A549 (cell line): ENCODE results near the gene PCBP3. TPM values are rescaled to one million over a fixed set of nuclear protein-coding genes. Genes with fewer than 3 reads are reported as not detected.

ENCODE experiments used
- ATAC-seq, 2 experiments: fragments of 200-7000 bp in 1 of 2; fragments of >200 bp in 1 of 2; cut with Nextera tagmentation in 1 of 2; cut with Tn5 transposase in 1 of 2; 3 replicates each; pipeline versions ENCODE4 v1.8.0 to v1.9.1; 2018 to 2020; ENCODE audit warnings: mild to moderate bottlenecking in 1 of 2, moderate library complexity in 1 of 2
- CTCF ChIA-PET: fragments of 300-600 bp; sonication (Branson Sonifier 250); formaldehyde crosslinking; extraction: SDS; loops from one replicate; lab custom pipeline; 2021; ENCODE audit warnings: antibody characterized with exemption, inconsistent platforms; lab: Yijun Ruan, JAX
- POLR2A ChIA-PET: fragments of 350-600 bp; formaldehyde crosslinking; extraction: SDS; loops from one replicate; lab custom pipeline; 2021; ENCODE audit warnings: antibody characterized with exemption, inconsistent platforms; lab: Yijun Ruan, JAX
- DNase-seq, 2 experiments: peaks; one replicate each; pipeline versions ENCODE4 v3.0.0 to v3.0.0-alpha.2; 2011 to 2016; ENCODE audit warnings: low read depth in 1 of 2, low spot score in 1 of 2
- FAIRE-seq: peaks from 2 replicates; lab custom pipeline; 2011; peaks lifted over from hg19 to GRCh38; lab: Jason Lieb, UNC
- H3K27ac ChIP-seq, 2 experiments: fragments of >200 bp; sonication (Bioruptor Twin); formaldehyde crosslinking; 3 replicates each; pipeline ENCODE4 v1.5.1; 2016 to 2017
- H3K4me1 ChIP-seq: fragments of >200 bp; sonication (Bioruptor Twin); formaldehyde crosslinking; 3 replicates; pipeline ENCODE4 v1.6.1; 2016
- H3K4me2 ChIP-seq: fragments of >200 bp; sonication (Bioruptor Twin); formaldehyde crosslinking; 3 replicates; pipeline ENCODE4 v1.6.1; 2016
- H3K4me3 ChIP-seq: fragments of >200 bp; sonication (Bioruptor Twin); formaldehyde crosslinking; 3 replicates; pipeline ENCODE4 v1.5.1; 2016
- H3K9me3 ChIP-seq: fragments of >200 bp; sonication (Bioruptor Twin); formaldehyde crosslinking; 3 replicates; pipeline ENCODE4 v1.6.1; 2016
- CBX2 ChIP-seq: fragments of 200-600 bp; sonication (generic); IDR thresholded peaks from 2 replicates; pipeline ENCODE4 v1.6.1; 2016; ENCODE audit warnings: low read depth, mild to moderate bottlenecking, borderline replicate concordance
- CEBPB ChIP-seq, 2 experiments: fragments of >200 bp in 1 of 2; sonication (Bioruptor Twin) in 1 of 2; formaldehyde crosslinking in 1 of 2; IDR thresholded peaks; 2 replicates each; pipeline ENCODE4 v1.6.1; 2012 to 2016
- CHD4 ChIP-seq: fragments of 200-600 bp; sonication (generic); IDR thresholded peaks from 2 replicates; pipeline ENCODE4 v1.6.1; 2016; ENCODE audit warnings: antibody characterized with exemption, mild to moderate bottlenecking, borderline replicate concordance
- CTCF ChIP-seq: fragments of >200 bp; sonication (Bioruptor Twin); formaldehyde crosslinking; IDR thresholded peaks from 3 replicates; pipeline ENCODE4 v1.5.1; 2016
- E2F6 ChIP-seq: IDR thresholded peaks from 2 replicates; pipeline ENCODE4 v1.6.1; 2012; ENCODE audit warnings: low read depth, borderline replicate concordance
- EP300 ChIP-seq, 2 experiments: fragments of >200 bp; sonication (Bioruptor Twin); formaldehyde crosslinking; IDR thresholded peaks; 2 replicates in 1 of 2; 3 replicates in 1 of 2; pipeline ENCODE4 v1.6.1; 2016 to 2017
- GATA3 ChIP-seq: IDR thresholded peaks from 2 replicates; pipeline ENCODE4 v1.6.1; 2012; ENCODE audit warnings: borderline replicate concordance
- HEYL ChIP-seq: fragments of 250-450 bp; sonication (Bioruptor Pico); IDR thresholded peaks from 2 replicates; pipeline ENCODE4 v1.8.0; 2021; ENCODE audit warnings: mild to moderate bottlenecking, moderate library complexity
- HOXA7 ChIP-seq: fragments of 250-450 bp; sonication (Bioruptor Pico); IDR thresholded peaks from 2 replicates; pipeline ENCODE4 v1.5.0; 2020; ENCODE audit warnings: mild to moderate bottlenecking, moderate library complexity
- HOXB13 ChIP-seq: fragments of 250-450 bp; sonication (Bioruptor Pico); IDR thresholded peaks from 2 replicates; pipeline ENCODE4 v1.5.0; 2020; ENCODE audit warnings: low read depth, mild to moderate bottlenecking, moderate library complexity
- KDM1A ChIP-seq: fragments of 200-600 bp; sonication (generic); IDR thresholded peaks from 2 replicates; pipeline ENCODE4 v1.6.1; 2016; ENCODE audit warnings: low read depth, mild to moderate bottlenecking
- RAD21 ChIP-seq, 2 experiments: fragments of >200 bp in 1 of 2; sonication (Bioruptor Twin) in 1 of 2; formaldehyde crosslinking in 1 of 2; IDR thresholded peaks in 1 of 2; conservative IDR thresholded peaks in 1 of 2; 2 replicates in 1 of 2; 3 replicates in 1 of 2; pipeline ENCODE4 v1.6.1; 2012 to 2018; ENCODE audit warnings: inconsistent platforms in 1 of 2
- RARB ChIP-seq: fragments of 250-450 bp; sonication (Bioruptor Pico); IDR thresholded peaks from 2 replicates; pipeline ENCODE4 v1.8.0; 2021; ENCODE audit warnings: mild to moderate bottlenecking, moderate library complexity
- REST ChIP-seq: fragments of 200-600 bp; sonication (generic); IDR thresholded peaks from 2 replicates; pipeline ENCODE4 v1.6.1; 2016; ENCODE audit warnings: antibody characterized with exemption, mild to moderate bottlenecking, moderate library complexity
- RFX5 ChIP-seq: fragments of 450-650 bp; IDR thresholded peaks from 2 replicates; pipeline ENCODE4 v1.7.1; 2014; ENCODE audit warnings: antibody characterized with exemption, mild to moderate bottlenecking, moderate library complexity
- RNF2 ChIP-seq: fragments of 200-600 bp; sonication (generic); IDR thresholded peaks from 2 replicates; pipeline ENCODE4 v1.6.1; 2016; ENCODE audit warnings: low read depth, mild to moderate bottlenecking, antibody characterized with exemption, moderate library complexity, borderline replicate concordance
- ZNF302 ChIP-seq: fragments of 250-450 bp; sonication (Bioruptor Pico); IDR thresholded peaks from 2 replicates; pipeline ENCODE4 v1.9.0; 2021; ENCODE audit warnings: inconsistent platforms, mild to moderate bottlenecking, moderate library complexity
- WGBS: methylation state at CpG from one replicate; pipeline ENCODE4 v1.1.6; 2017; ENCODE audit errors: missing lambda C conversion rate; 5-methylcytosine and 5-hydroxymethylcytosine counted together
- polyA plus RNA-seq, 4 experiments: library from polyadenylated mRNA; depleted of rRNA in 3 of 4; stranded (reverse); fragments of >200 nt; fragmentation: RNase III in 1 of 4; extraction: RNeasy Plus Mini Kit Qiagen cat#74134 plus additional on column Dnase treatment in 1 of 4; gene quantifications; 2 replicates in 3 of 4; 3 replicates in 1 of 4; pipeline ENCODE4 v1.2.3, GENCODE V29; 2011 to 2017
- TF ChIP-seq, protein P1 (sequence below): IDR thresholded peaks from 2 replicates; pipeline ENCODE4 v1.6.1; 2012

PCBP3 gene
- polyA plus RNA-seq, 2 of the 4 experiments (the other 2 are of a cell fraction) = 0.30 to 0.34 TPM

DNA sequence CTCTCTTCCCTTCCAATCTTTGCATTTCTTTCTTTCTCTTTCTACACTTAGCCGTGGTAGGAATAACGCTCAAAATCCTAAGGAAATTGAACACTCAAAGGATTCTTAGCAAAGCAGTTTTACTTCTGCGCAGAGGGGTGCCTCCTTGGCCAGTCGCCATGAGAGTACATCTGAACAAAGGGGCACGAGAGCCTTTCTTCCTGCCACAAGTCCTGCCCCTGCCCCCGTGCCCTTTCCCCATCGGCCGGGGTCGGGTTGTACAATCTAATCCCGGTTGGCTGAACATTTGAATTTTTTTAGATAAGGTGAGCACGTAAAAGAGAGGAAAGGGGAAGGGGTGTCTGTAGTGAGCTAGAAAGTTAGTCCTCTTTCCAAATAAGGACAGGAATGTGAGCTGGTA is 309.4 kb downstream of the PCBP3 start:
- POLR2A ChIA-PET = no interaction called here
- WGBS = 75% methylated on average over 11 of the region's 11 CpGs

DNA sequence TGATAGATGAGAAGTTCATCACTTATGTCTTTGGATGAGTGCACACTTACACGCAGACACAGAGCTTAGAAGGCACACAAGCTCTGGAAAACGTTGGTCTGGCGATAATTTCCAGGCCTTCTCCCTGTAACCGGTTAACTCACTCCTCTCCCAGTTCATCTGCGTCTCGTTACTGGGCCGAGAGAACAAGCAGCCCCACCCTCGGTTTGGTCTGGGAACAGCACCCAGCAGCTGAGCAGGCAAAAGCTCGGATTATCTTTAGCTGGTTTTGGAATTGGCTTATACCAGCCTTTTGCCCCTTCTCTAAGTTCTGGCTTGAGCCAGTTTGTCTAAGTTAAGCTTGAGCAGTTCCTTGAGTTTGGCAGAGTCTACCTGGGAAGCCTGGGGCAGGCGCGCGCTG is 310.7 kb downstream of the PCBP3 start:
- H3K27ac ChIP-seq = no peak overlapping the region
- no peak overlapping the region for H3K4me2 ChIP-seq
- TF ChIP-seq CEBPB (IDR thresholded peaks at IDR 0.05) = no peak
- no peak for TF ChIP-seq HOXB13
- TF ChIP-seq RNF2 = no peak
- no peak for TF ChIP-seq RAD21 (conservative IDR thresholded peaks at IDR 0.05 in 1 of 2, IDR thresholded peaks at IDR 0.05 in 1 of 2)
- no peak for TF ChIP-seq HEYL (CRISPR knock-in tag)
- TF ChIP-seq RFX5 = no peak
- TF ChIP-seq EP300 (IDR thresholded peaks at IDR 0.05) = no peak
- TF ChIP-seq CHD4 = no peak
- no peaks in the 10 kb centered on the region for H3K4me1 ChIP-seq
- WGBS = 64% methylated on average over 12 of the region's 12 CpGs
- no peak for ATAC-seq
- FAIRE-seq = no peak
- no peaks in the 10 kb centered on the region; the same call in 2 of the 3 replicates for H3K9me3 ChIP-seq
- no peak overlapping the region for H3K4me3 ChIP-seq
- no peak for DNase-seq
- ChIA-PET CTCF (interaction anchor here (1.2 to 1.8 kb wide), 3 partner anchors 16 to 74 kb away, joined by 3 to 8 read pairs (median 3); no protein-coding TSS in a partner anchor), POLR2A (no interaction called here)

More for the DNA sequence above, 309.4 kb downstream of the PCBP3 start:
- Histone ChIP-seq H3K4me2 (no peak overlapping the region), H3K4me1 (no peaks in the 10 kb centered on the region), H3K4me3 (no peak overlapping the region), H3K27ac (no peak overlapping the region), H3K9me3 (no peaks in the 10 kb centered on the region; the same call in 2 of the 3 replicates)
- DNase-seq (no peak), FAIRE-seq (no peak), ATAC-seq (no peak)
- TF ChIP-seq HOXB13 = no peak
- no peak for TF ChIP-seq KDM1A
- no peak for TF ChIP-seq RAD21 (conservative IDR thresholded peaks at IDR 0.05 in 1 of 2, IDR thresholded peaks at IDR 0.05 in 1 of 2)
- TF ChIP-seq E2F6 = no peak
- TF ChIP-seq EP300 (IDR thresholded peaks at IDR 0.05) = no peak
- TF ChIP-seq, protein P1, sequence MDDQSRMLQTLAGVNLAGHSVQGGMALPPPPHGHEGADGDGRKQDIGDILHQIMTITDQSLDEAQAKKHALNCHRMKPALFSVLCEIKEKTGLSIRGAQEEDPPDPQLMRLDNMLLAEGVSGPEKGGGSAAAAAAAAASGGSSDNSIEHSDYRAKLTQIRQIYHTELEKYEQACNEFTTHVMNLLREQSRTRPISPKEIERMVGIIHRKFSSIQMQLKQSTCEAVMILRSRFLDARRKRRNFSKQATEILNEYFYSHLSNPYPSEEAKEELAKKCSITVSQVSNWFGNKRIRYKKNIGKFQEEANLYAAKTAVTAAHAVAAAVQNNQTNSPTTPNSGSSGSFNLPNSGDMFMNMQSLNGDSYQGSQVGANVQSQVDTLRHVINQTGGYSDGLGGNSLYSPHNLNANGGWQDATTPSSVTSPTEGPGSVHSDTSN = no peak
- no peak for TF ChIP-seq CTCF
- CTCF ChIA-PET = interaction anchor here (1.8 kb wide), 1 partner anchor 17 kb away, joined by 8 read pairs; no protein-coding TSS in a partner anchor

GRCh38 chr21:45954921-45955320 is 311.4 kb downstream of the PCBP3 start:
- no peak for TF ChIP-seq ZNF302
- no peak for TF ChIP-seq HOXA7
- TF ChIP-seq CBX2 = no peak
- no peak for TF ChIP-seq REST
- TF ChIP-seq RARB (CRISPR knock-in tag) = no peak
- TF ChIP-seq GATA3 = no peak
- TF ChIP-seq, all 56 proteins: peak for 0
- no peak overlapping the region for H3K4me2 ChIP-seq
- no peak for ATAC-seq
- no peak overlapping the region for H3K4me3 ChIP-seq
- WGBS = 88% methylated on average over 6 of the region's 6 CpGs
- FAIRE-seq = no peak
- H3K4me1 ChIP-seq = no peaks in the 10 kb centered on the region
- DNase-seq = no peak
- no peaks in the 10 kb centered on the region; the same call in 2 of the 3 replicates for H3K9me3 ChIP-seq
- no peak overlapping the region for H3K27ac ChIP-seq
- POLR2A ChIA-PET = no interaction called here
- CTCF ChIA-PET = interaction anchor here (1.2 to 1.8 kb wide), 2 partner anchors 15 to 19 kb away, joined by 3 to 8 read pairs; no protein-coding TSS in a partner anchor
